A673 (cell line): Measurements from ENCODE around the gene SEMA6B.

ENCODE experiments used
- CTCF ChIP-seq: fragments of 300-800, 200-600 bp; sonication (generic); conservative IDR thresholded peaks from 2 replicates; pipeline ENCODE4 v1.5.1; 2017; ENCODE audit warnings: low read depth, mild to moderate bottlenecking, antibody characterized with exemption, low read length, moderate library complexity, mixed read lengths
- EZH2 ChIP-seq: fragments of 200-600 bp; sonication (generic); IDR thresholded peaks from 2 replicates; pipeline ENCODE4 v1.6.1; 2017; ENCODE audit warnings: borderline replicate concordance, low read depth, mild to moderate bottlenecking, mixed read lengths, antibody characterized with exemption, low read length; ENCODE audit not compliant: poor library complexity, severe bottlenecking

GRCh38 chr19:4506449-4507149 lies 52.9 kb downstream of the SEMA6B start:
- TF ChIP-seq CTCF = no peak
- TF ChIP-seq EZH2 = no peak
